ENCODE results near the gene ZNF415. TPM values are rescaled to one million over a fixed set of nuclear protein-coding genes. Genes with fewer than 3 reads are reported as not detected.

ZNF415 gene
- total RNA-seq, 1 experiment from 2014 or later: 2.3 TPM

DNA sequence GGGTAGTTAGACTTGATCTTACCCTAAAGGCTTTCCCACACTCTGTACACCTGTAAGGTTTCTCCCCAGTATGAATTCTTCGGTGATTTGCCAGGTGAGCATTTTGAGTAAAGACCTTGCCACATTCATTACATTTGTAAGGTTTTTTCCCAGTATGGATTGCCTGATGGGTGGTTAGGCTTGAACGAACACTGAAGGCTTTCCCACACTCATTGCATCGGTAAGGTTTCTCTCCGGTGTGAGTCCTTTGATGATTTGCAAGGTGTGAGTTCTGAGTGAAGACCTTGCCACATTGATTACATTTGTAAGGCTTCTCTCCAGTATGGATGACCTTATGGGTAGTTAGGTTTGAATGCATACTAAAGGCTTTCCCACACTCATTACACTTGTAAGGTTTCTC, 64.5 kb downstream of the ZNF415 start:
- DNase-seq (ENCODE audit: low spot score): no peak
- in situ Hi-C loops (cut with HindIII; ENCODE audit: low sequenced_read_pairs): no loop called here

DNA sequence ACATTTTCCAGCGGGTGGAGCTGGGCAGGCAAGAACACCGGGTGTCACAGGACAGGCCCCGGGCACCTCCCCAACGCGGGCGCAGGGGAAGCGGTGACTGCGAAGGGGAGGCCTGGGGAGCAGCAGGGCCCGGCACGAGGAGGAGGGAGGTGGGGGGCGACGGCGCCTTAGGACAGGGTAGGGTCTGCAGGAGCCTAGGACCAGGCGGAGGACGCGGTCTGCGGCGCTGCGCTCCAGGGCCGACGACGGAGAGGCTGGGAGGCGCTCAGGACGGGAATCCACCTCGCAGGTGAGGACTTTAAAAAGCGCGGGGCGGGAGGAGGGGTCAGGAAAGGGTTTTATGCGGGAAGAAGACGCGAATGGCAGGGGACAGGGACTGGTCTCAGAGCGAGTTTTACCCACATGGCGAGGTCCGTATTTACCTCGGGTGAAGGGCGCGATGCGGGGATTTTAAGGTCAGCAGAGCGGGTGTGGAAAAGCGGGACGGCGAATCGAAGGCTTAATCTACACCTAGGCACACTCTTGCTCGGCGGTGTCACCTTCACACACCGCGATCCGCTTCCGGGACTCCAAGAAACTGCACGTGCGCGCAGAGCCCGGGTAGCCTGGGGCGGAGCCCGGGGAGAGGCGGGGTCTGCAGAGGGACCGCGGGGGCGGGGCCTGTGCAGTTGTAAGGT, 74.7 kb downstream of the ZNF415 start:
- DNase-seq (ENCODE audit: low spot score): peak; percentile 64
- in situ Hi-C loops (cut with HindIII; ENCODE audit: low sequenced_read_pairs): no loop called here

Other genes starting within 250 kb of the ZNF415 start
- not detected in 2 replicates for gene ZNF320, start 235.3 kb downstream of the ZNF415 start, total RNA-seq (2014; rRNA removed; shearing (Covaris generic))
- gene ZNF888, start 209.5 kb downstream of the ZNF415 start, total RNA-seq (2014; rRNA removed; shearing (Covaris generic)): 1.2 and 1.8 TPM in 2 replicates
- 6.3 and 11.6 TPM in 2 replicates for gene ZNF816, start 170.0 kb downstream of the ZNF415 start, total RNA-seq (2014; rRNA removed; shearing (Covaris generic))
- not detected in 2 replicates for gene ERVV-1, start 119.0 kb downstream of the ZNF415 start, total RNA-seq (2014; rRNA removed; shearing (Covaris generic))
- not detected in 2 replicates for gene ERVV-2, start 88.2 kb downstream of the ZNF415 start, total RNA-seq (2014; rRNA removed; shearing (Covaris generic))
- gene ZNF160, start 29.5 kb downstream of the ZNF415 start, total RNA-seq (2014; rRNA removed; shearing (Covaris generic)): 17.0 and 18.6 TPM in 2 replicates
- gene ZNF347, start 26.1 kb upstream of the ZNF415 start, total RNA-seq (2014; rRNA removed; shearing (Covaris generic)): 3.3 and 4.9 TPM in 2 replicates
- not detected in 2 replicates for gene ZNF665, start 60.4 kb upstream of the ZNF415 start, total RNA-seq (2014; rRNA removed; shearing (Covaris generic))
- gene ZNF677, start 122.0 kb upstream of the ZNF415 start, total RNA-seq (2014; rRNA removed; shearing (Covaris generic)): not detected in 2 replicates
- not detected in 2 replicates for gene VN1R2, start 125.4 kb upstream of the ZNF415 start, total RNA-seq (2014; rRNA removed; shearing (Covaris generic))
- not detected in 2 replicates for gene VN1R4, start 134.8 kb upstream of the ZNF415 start, total RNA-seq (2014; rRNA removed; shearing (Covaris generic))
- gene ZNF845, start 200.8 kb upstream of the ZNF415 start, total RNA-seq (2014; rRNA removed; shearing (Covaris generic)): 10.0 and 11.5 TPM in 2 replicates
- 11.9 and 23.0 TPM in 2 replicates for gene ZNF525, start 232.8 kb upstream of the ZNF415 start, total RNA-seq (2014; rRNA removed; shearing (Covaris generic))